ENCODE measurements around the gene ATP13A4.

ATP13A4 gene

DNA sequence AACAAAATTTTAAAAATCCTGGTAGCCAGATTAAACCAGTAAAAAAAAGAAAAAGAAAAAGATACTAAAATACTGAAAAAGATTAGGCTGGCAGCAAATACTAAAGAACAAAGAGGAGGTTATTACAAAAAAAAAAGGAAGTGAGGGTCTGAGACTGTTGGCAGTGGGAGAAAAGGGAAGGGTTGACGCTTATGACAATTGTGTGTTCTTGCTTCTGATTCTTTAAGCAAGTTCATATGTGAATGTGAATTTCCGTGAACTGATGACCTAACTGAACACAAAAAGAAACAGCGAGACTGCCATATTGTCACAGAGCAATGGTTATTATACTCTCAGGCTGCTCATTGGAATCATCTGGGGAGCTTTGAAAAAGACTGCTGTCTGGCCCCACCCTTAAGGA is 56.5 kb downstream of the ATP13A4 start:
- WGBS (ENCODE audit: insufficient coverage, insufficient read length): no CpG with 5 or more reads among the region's 3 CpGs
- DNase-seq (ENCODE audit: low read depth, low spot score): no peak
- Histone ChIP-seq H3K36me3 (ENCODE audit: control insufficient read depth, insufficient read depth, low read length) (no peaks in the 10 kb centered on the region), H3K4me3 (ENCODE audit: low read length) (no peak overlapping the region), H3K4me1 (ENCODE audit: control insufficient read depth, insufficient read depth, low read length) (no peaks in the 10 kb centered on the region), H3K9me3 (ENCODE audit: control insufficient read depth, insufficient read depth, low read length) (no peaks in the 10 kb centered on the region), H3K27me3 (ENCODE audit: control insufficient read depth, insufficient read depth, low read length) (no peaks in the 10 kb centered on the region), H3K27ac (ENCODE audit: low read length) (no peak overlapping the region)

DNA sequence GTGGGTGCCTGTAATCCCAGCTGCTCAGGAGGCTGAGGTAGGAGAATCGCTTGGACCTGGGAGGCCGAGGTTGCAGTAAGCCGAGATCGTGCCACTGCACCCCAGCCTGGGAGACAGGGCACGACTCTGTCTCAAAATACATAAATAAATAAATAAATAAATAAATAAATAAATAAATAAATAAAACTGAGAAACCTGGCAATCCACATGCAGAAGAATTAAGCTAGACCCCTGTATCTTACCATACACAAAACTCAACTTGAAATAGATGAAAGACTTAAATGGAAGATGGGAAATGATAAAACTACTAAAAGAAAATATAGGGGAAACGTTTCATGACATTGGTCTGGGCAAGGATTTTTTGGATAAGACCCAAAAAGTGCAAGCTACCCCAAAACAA is 58.0 kb downstream of the ATP13A4 start:
- Histone ChIP-seq H3K4me3 (ENCODE audit: low read length) (no peak overlapping the region), H3K36me3 (ENCODE audit: control insufficient read depth, insufficient read depth, low read length) (no peaks in the 10 kb centered on the region), H3K4me1 (ENCODE audit: control insufficient read depth, insufficient read depth, low read length) (no peaks in the 10 kb centered on the region), H3K27ac (ENCODE audit: low read length) (no peak overlapping the region), H3K9me3 (ENCODE audit: control insufficient read depth, insufficient read depth, low read length) (no peaks in the 10 kb centered on the region), H3K27me3 (ENCODE audit: control insufficient read depth, insufficient read depth, low read length) (no peaks in the 10 kb centered on the region)
- WGBS (ENCODE audit: insufficient coverage, insufficient read length): no CpG with 5 or more reads among the region's 6 CpGs
- no peak for DNase-seq (ENCODE audit: low read depth, low spot score)

- no peaks in the 10 kb centered on the region for H3K27me3 ChIP-seq (ENCODE audit: control insufficient read depth, insufficient read depth, low read length)
- no peaks in the 10 kb centered on the region for H3K36me3 ChIP-seq (ENCODE audit: control insufficient read depth, insufficient read depth, low read length)
- no CpG with 5 or more reads among the region's 1 CpG for WGBS (ENCODE audit: insufficient coverage, insufficient read length)
Measured at GRCh38 chr3:193491026-193491425, 63.7 kb downstream of the ATP13A4 start.

GRCh38 chr3:193490580-193490979 is 64.1 kb downstream of the ATP13A4 start:
- DNase-seq (ENCODE audit: low read depth, low spot score): no peak
- no CpG with 5 or more reads among the region's 4 CpGs for WGBS (ENCODE audit: insufficient coverage, insufficient read length)
- no peak overlapping the region for H3K4me3 ChIP-seq (ENCODE audit: low read length)
- H3K4me1 ChIP-seq (ENCODE audit: control insufficient read depth, insufficient read depth, low read length): no peaks in the 10 kb centered on the region
- no peak overlapping the region for H3K27ac ChIP-seq (ENCODE audit: low read length)
- no peaks in the 10 kb centered on the region for H3K27me3 ChIP-seq (ENCODE audit: control insufficient read depth, insufficient read depth, low read length)
- no peaks in the 10 kb centered on the region for H3K36me3 ChIP-seq (ENCODE audit: control insufficient read depth, insufficient read depth, low read length)
- H3K9me3 ChIP-seq (ENCODE audit: control insufficient read depth, insufficient read depth, low read length): no peaks in the 10 kb centered on the region

More at GRCh38 chr3:193491026-193491425, 63.7 kb downstream of the ATP13A4 start:
- Histone ChIP-seq H3K4me1 (ENCODE audit: control insufficient read depth, insufficient read depth, low read length) (no peaks in the 10 kb centered on the region), H3K9me3 (ENCODE audit: control insufficient read depth, insufficient read depth, low read length) (no peaks in the 10 kb centered on the region), H3K27ac (ENCODE audit: low read length) (no peak overlapping the region), H3K4me3 (ENCODE audit: low read length) (no peak overlapping the region)
- DNase-seq (ENCODE audit: low read depth, low spot score): no peak

GRCh38 chr3:193489949-193490348 is 64.7 kb downstream of the ATP13A4 start:
- 100% methylated on average over 3 of the region's 6 CpGs for WGBS (ENCODE audit: insufficient coverage, insufficient read length)
- H3K27ac ChIP-seq (ENCODE audit: low read length): no peak overlapping the region
- H3K9me3 ChIP-seq (ENCODE audit: control insufficient read depth, insufficient read depth, low read length): no peaks in the 10 kb centered on the region
- H3K27me3 ChIP-seq (ENCODE audit: control insufficient read depth, insufficient read depth, low read length): no peaks in the 10 kb centered on the region
- H3K4me1 ChIP-seq (ENCODE audit: control insufficient read depth, insufficient read depth, low read length): no peaks in the 10 kb centered on the region
- no peak overlapping the region for H3K4me3 ChIP-seq (ENCODE audit: low read length)
- DNase-seq (ENCODE audit: low read depth, low spot score): no peak
- H3K36me3 ChIP-seq (ENCODE audit: control insufficient read depth, insufficient read depth, low read length): no peaks in the 10 kb centered on the region

- H3K9me3 ChIP-seq (ENCODE audit: control insufficient read depth, insufficient read depth, low read length): no peaks in the 10 kb centered on the region
- no peak overlapping the region for H3K4me3 ChIP-seq (ENCODE audit: low read length)
- no peaks in the 10 kb centered on the region for H3K4me1 ChIP-seq (ENCODE audit: control insufficient read depth, insufficient read depth, low read length)
- H3K27ac ChIP-seq (ENCODE audit: low read length): no peak overlapping the region
- no peaks in the 10 kb centered on the region for H3K27me3 ChIP-seq (ENCODE audit: control insufficient read depth, insufficient read depth, low read length)
- no peaks in the 10 kb centered on the region for H3K36me3 ChIP-seq (ENCODE audit: control insufficient read depth, insufficient read depth, low read length)
- WGBS (ENCODE audit: insufficient coverage, insufficient read length): 100% methylated on average over 1 of the region's 5 CpGs
- DNase-seq (ENCODE audit: low read depth, low spot score): no peak
Measured at GRCh38 chr3:193488741-193489140, 66.0 kb downstream of the ATP13A4 start.

GRCh38 chr3:193483988-193484539 is 70.6 kb downstream of the ATP13A4 start:
- no peak for DNase-seq (ENCODE audit: low read depth, low spot score)
- no peaks in the 10 kb centered on the region for H3K9me3 ChIP-seq (ENCODE audit: control insufficient read depth, insufficient read depth, low read length)
- no CpG with 5 or more reads among the region's 1 CpG for WGBS (ENCODE audit: insufficient coverage, insufficient read length)
- no peak overlapping the region for H3K4me3 ChIP-seq (ENCODE audit: low read length)
- H3K27ac ChIP-seq (ENCODE audit: low read length): no peak overlapping the region
- no peaks in the 10 kb centered on the region for H3K27me3 ChIP-seq (ENCODE audit: control insufficient read depth, insufficient read depth, low read length)
- no peaks in the 10 kb centered on the region for H3K4me1 ChIP-seq (ENCODE audit: control insufficient read depth, insufficient read depth, low read length)
- H3K36me3 ChIP-seq (ENCODE audit: control insufficient read depth, insufficient read depth, low read length): no peaks in the 10 kb centered on the region

- no CpG with 5 or more reads among the region's 1 CpG for WGBS (ENCODE audit: insufficient coverage, insufficient read length)
- no peaks in the 10 kb centered on the region for H3K36me3 ChIP-seq (ENCODE audit: control insufficient read depth, insufficient read depth, low read length)
Measured at GRCh38 chr3:193481436-193481835, 73.3 kb downstream of the ATP13A4 start.

DNA sequence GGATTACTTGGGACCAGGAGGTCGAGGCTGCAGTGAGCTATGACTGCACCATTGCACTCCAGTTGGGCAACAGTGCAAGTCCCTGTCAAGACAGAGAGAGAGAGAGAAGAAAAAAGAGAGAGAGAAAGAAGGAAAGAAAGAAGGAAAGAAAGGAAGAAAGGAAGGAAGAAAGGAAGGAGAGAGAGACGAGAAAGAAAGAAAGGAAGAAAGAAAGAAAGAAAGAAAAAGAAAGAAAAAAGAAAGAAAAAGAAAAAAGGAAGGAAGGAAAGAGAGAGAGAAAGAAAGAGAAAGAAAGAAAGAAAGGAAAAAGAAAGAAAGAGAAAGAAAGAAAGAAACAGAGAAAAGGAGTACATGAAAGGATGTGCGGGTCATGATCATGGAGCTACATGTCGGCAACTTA is 80.2 kb downstream of the ATP13A4 start:
- WGBS (ENCODE audit: insufficient coverage, insufficient read length): no CpG with 5 or more reads among the region's 4 CpGs
- no peak overlapping the region for H3K4me3 ChIP-seq (ENCODE audit: low read length)
- H3K27me3 ChIP-seq (ENCODE audit: control insufficient read depth, insufficient read depth, low read length): no peaks in the 10 kb centered on the region
- H3K4me1 ChIP-seq (ENCODE audit: control insufficient read depth, insufficient read depth, low read length): no peaks in the 10 kb centered on the region
- no peak overlapping the region for H3K27ac ChIP-seq (ENCODE audit: low read length)
- no peaks in the 10 kb centered on the region for H3K9me3 ChIP-seq (ENCODE audit: control insufficient read depth, insufficient read depth, low read length)
- H3K36me3 ChIP-seq (ENCODE audit: control insufficient read depth, insufficient read depth, low read length): no peaks in the 10 kb centered on the region
- DNase-seq (ENCODE audit: low read depth, low spot score): no peak

More at GRCh38 chr3:193481436-193481835, 73.3 kb downstream of the ATP13A4 start:
- Histone ChIP-seq H3K27me3 (ENCODE audit: control insufficient read depth, insufficient read depth, low read length) (no peaks in the 10 kb centered on the region), H3K27ac (ENCODE audit: low read length) (no peak overlapping the region), H3K4me1 (ENCODE audit: control insufficient read depth, insufficient read depth, low read length) (no peaks in the 10 kb centered on the region), H3K9me3 (ENCODE audit: control insufficient read depth, insufficient read depth, low read length) (no peaks in the 10 kb centered on the region), H3K4me3 (ENCODE audit: low read length) (no peak overlapping the region)
- no peak for DNase-seq (ENCODE audit: low read depth, low spot score)

DNA sequence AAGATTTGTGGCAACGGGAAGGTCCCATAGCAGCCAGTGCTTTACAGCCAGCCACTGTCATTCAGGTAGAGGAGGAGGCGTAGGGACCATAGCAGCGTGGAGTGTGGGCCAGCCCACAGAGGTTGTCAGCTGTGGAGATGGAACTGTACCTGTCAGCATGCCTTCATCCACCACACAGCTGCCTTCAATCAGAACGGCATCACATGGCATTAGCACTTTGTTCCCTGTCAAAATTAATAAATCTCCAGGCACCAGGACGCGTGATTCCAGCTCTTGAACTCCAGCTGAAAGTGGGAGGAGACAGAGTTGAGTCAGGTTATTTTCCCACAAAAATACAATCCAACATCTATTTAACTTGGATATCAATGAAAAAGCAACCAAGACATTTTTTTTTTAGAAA is 84.0 kb downstream of the ATP13A4 start:
- DNase-seq (ENCODE audit: low read depth, low spot score): no peak
- no peak overlapping the region for H3K4me3 ChIP-seq (ENCODE audit: low read length)
- H3K36me3 ChIP-seq (ENCODE audit: control insufficient read depth, insufficient read depth, low read length): no peaks in the 10 kb centered on the region
- H3K4me1 ChIP-seq (ENCODE audit: control insufficient read depth, insufficient read depth, low read length): no peaks in the 10 kb centered on the region
- no peaks in the 10 kb centered on the region for H3K9me3 ChIP-seq (ENCODE audit: control insufficient read depth, insufficient read depth, low read length)
- WGBS (ENCODE audit: insufficient coverage, insufficient read length): no CpG with 5 or more reads among the region's 6 CpGs
- no peak overlapping the region for H3K27ac ChIP-seq (ENCODE audit: low read length)
- H3K27me3 ChIP-seq (ENCODE audit: control insufficient read depth, insufficient read depth, low read length): no peaks in the 10 kb centered on the region

DNA sequence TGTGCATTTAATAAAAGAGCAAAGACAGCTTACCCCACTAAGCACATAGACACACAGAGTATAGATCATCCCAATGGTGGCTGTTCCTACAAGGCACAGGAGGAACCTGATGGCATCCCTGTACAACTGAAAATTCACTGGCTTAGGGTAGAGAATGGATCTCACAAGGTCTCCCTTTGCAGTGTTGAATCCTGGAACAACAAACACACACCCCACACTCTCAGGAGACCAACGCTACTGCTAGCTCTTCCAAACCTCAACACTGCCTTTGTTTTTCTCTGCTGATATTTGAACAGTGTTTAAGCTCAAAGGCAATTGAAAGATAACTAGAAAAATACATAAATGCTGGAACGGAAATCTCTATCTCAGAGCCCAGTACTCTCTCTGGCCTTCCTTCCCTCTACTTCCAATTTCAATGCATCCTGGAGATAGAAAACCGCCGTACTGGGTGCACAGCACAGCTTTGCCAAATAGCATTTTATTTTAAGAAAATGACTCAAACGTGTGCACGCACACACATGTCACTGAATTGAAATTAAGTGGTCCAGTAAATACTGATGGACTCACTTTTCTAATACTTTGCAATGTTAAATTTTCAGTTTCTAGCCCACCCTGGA is 88.6 kb downstream of the ATP13A4 start:
- DNase-seq (ENCODE audit: low read depth, low spot score): no peak
- no peak overlapping the region for H3K4me3 ChIP-seq (ENCODE audit: low read length)
- H3K4me1 ChIP-seq (ENCODE audit: control insufficient read depth, insufficient read depth, low read length): no peaks in the 10 kb centered on the region
- H3K27ac ChIP-seq (ENCODE audit: low read length): no peak overlapping the region
- WGBS (ENCODE audit: insufficient coverage, insufficient read length): no CpG with 5 or more reads among the region's 6 CpGs
- no peaks in the 10 kb centered on the region for H3K27me3 ChIP-seq (ENCODE audit: control insufficient read depth, insufficient read depth, low read length)
- H3K9me3 ChIP-seq (ENCODE audit: control insufficient read depth, insufficient read depth, low read length): no peaks in the 10 kb centered on the region
- no peaks in the 10 kb centered on the region for H3K36me3 ChIP-seq (ENCODE audit: control insufficient read depth, insufficient read depth, low read length)
